ENCODE measurements around the gene NEBL.

DNA sequence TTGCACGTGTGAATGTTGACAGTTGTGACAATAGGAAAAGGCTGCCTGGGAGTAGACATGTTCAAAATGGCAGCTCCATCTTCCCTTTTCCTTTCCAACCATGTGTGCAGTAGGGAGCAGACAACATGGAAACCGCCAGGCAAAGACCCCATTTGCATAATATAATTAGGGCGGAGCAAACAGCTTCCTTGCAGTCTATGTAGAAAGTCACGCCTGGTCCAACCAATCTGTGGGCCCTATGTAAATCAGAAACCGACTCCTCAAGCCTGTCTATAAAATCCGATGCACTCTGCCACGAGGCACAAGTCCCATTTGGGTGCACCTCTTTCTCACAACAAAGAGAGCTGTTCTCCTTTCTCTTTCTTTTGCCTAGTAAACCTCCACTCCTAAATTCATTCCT lies 19.6 kb downstream of the NEBL start:
- TF ChIP-seq POLR2AphosphoS5 (IDR thresholded peaks at IDR 0.05) (no peak), POLR2A (IDR thresholded peaks at IDR 0.05) (no peak), EP300 (IDR thresholded peaks at IDR 0.05) (no peak)
- TF ChIP-seq, protein P1, sequence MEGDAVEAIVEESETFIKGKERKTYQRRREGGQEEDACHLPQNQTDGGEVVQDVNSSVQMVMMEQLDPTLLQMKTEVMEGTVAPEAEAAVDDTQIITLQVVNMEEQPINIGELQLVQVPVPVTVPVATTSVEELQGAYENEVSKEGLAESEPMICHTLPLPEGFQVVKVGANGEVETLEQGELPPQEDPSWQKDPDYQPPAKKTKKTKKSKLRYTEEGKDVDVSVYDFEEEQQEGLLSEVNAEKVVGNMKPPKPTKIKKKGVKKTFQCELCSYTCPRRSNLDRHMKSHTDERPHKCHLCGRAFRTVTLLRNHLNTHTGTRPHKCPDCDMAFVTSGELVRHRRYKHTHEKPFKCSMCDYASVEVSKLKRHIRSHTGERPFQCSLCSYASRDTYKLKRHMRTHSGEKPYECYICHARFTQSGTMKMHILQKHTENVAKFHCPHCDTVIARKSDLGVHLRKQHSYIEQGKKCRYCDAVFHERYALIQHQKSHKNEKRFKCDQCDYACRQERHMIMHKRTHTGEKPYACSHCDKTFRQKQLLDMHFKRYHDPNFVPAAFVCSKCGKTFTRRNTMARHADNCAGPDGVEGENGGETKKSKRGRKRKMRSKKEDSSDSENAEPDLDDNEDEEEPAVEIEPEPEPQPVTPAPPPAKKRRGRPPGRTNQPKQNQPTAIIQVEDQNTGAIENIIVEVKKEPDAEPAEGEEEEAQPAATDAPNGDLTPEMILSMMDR (IDR thresholded peaks at IDR 0.05): no peak
